ENCODE data around the gene CARD6. TPM values are rescaled to one million over a fixed set of nuclear protein-coding genes. Genes with fewer than 3 reads are reported as not detected.
A peak's percentile ranks its signal among the peaks of the same experiment; 100 is the strongest.
"Not testable (repeated sequence)": the region's sequence is repeated elsewhere in the genome, so short reads cannot be mapped to it uniquely, and the experiment has no call there.

Gene CARD6
- total RNA-seq, 1 donor from 2014 or later = not detected

DNA sequence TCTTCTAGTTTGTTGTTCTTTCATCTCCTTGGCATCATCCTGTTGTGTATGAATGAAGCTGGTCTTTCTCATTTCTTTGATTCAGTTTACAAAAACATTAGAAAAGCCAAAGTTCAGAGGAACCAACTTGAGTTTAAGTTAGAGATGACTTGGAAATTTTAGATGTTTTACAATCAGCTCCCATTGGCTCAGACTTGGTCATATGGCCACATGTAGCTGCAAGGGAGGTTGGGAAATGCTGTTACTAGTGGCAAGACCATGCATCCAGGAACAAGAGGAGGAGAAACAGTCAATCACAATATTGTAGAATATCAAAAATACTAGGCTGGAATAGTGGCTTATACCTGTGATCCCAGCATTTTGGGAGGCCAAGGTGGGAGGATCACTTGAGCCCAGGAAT, 19.5 kb downstream of the CARD6 start:
- Mint-ChIP-seq H3K4me3 (no peak overlapping the region), H3K27ac (no peak overlapping the region), H3K9me3 (peaks cover 13% of the 10 kb centered on the region), H3K36me3 (peaks cover 3% of the 10 kb centered on the region), H3K4me1 (no peaks in the 10 kb centered on the region), H3K27me3 (ENCODE audit: insufficient read depth, low read depth) (peaks cover 2% of the 10 kb centered on the region)
- Histone ChIP-seq H3K9me3 (ENCODE audit: low read depth) (no peaks in the 10 kb centered on the region), H3K4me1 (no peaks in the 10 kb centered on the region), H3K27ac (no peak overlapping the region), H3K27me3 (no peaks in the 10 kb centered on the region), H2AFZ (replicated peaks) (no peak overlapping the region), H3K36me3 (no peaks in the 10 kb centered on the region), H3F3A (ENCODE audit: low read depth) (no peaks in the 10 kb centered on the region), H3K9ac (no peak overlapping the region), H4K20me1 (ENCODE audit: low read depth) (no peaks in the 10 kb centered on the region), H3K4me2 (no peak overlapping the region), H3K4me3 (no peak overlapping the region), H3K79me2 (ENCODE audit: low read depth) (no peaks in the 10 kb centered on the region)
- DNase-seq (ENCODE audit: low spot score) = no peak
- TF ChIP-seq EZH2 (IDR thresholded peaks at IDR 0.05) = no peak
- TF ChIP-seq CTCF (IDR thresholded peaks at IDR 0.05) = no peak
- no peak for TF ChIP-seq EZH2phosphoT487 (IDR thresholded peaks at IDR 0.05)

DNA sequence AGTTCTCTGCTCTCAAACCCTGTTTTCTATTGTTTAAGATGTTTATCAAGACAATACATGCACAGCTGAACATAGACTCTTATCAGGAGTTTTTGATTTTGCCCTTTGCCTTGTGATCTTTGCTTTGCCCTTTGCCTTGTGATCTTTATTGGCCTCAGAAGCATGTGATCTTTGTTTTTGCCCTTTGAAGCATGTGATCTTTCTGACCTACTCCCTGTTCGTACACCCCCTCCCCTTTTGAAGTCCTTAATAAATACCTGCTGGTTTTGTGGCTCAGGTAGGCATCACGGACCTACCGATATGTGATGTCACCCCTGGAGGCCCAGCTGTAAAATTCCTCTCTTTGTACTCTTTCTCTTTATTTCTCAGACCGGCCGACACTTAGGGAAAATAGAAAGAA, 23.8 kb downstream of the CARD6 start:
- H3K27ac ChIP-seq; H3K36me3 ChIP-seq; H4K20me1 ChIP-seq (ENCODE audit: low read depth); H3K4me2 ChIP-seq; H3K9me3 ChIP-seq (ENCODE audit: low read depth); H3K27me3 Mint-ChIP-seq (ENCODE audit: insufficient read depth, low read depth); H3K4me3 Mint-ChIP-seq; H3K27me3 ChIP-seq; DNase-seq (ENCODE audit: low spot score); H3K36me3 Mint-ChIP-seq; H3K4me3 ChIP-seq; H3K4me1 Mint-ChIP-seq; H2AFZ ChIP-seq (replicated peaks); H3K27ac Mint-ChIP-seq; H3K4me1 ChIP-seq; H3F3A ChIP-seq (ENCODE audit: low read depth); H3K79me2 ChIP-seq (ENCODE audit: low read depth); H3K9ac ChIP-seq: not testable (repeated sequence)
- peaks cover 13% of the 10 kb centered on the region for H3K9me3 Mint-ChIP-seq

DNA sequence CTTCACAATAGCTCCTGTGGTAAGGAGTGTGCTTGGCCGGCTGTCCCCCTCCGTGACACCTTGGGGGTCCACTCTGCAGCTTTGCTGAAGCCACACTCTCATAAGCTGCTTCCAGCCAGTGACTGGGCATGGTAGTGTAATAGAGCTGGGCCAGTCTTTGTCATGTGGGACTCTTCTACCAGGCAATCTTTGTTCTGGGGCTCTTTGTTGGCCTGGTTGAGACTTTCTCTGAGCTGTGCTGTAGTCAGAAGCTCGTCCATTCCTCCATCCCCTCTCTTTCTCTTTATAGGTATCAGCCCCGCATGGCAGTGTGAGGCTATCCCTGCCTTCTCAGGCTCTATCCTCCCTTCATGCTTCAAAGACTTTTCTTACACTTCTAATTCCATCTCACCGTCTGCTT, 25.7 kb downstream of the CARD6 start:
- TF ChIP-seq EZH2phosphoT487 (IDR thresholded peaks at IDR 0.05) = no peak
- H3K4me3 ChIP-seq = no peak overlapping the region
- DNase-seq (ENCODE audit: low spot score) = peak; percentile 16

GRCh38 chr5:40869384-40869783, 28.2 kb downstream of the CARD6 start:
- Mint-ChIP-seq H3K4me1 (no peaks in the 10 kb centered on the region), H3K4me3 (no peak overlapping the region), H3K27me3 (ENCODE audit: insufficient read depth, low read depth) (peaks cover 7% of the 10 kb centered on the region), H3K27ac (no peak overlapping the region), H3K36me3 (peaks cover 3% of the 10 kb centered on the region), H3K9me3 (peaks cover 15% of the 10 kb centered on the region)
- Histone ChIP-seq H3K27me3 (no peaks in the 10 kb centered on the region), H4K20me1 (ENCODE audit: low read depth) (no peaks in the 10 kb centered on the region), H3K4me3 (no peak overlapping the region), H3K4me2 (no peak overlapping the region), H3K9me3 (ENCODE audit: low read depth) (no peaks in the 10 kb centered on the region), H3K27ac (no peak overlapping the region), H3K36me3 (no peaks in the 10 kb centered on the region), H3K79me2 (ENCODE audit: low read depth) (no peaks in the 10 kb centered on the region), H3K9ac (no peak overlapping the region), H3K4me1 (no peaks in the 10 kb centered on the region), H3F3A (ENCODE audit: low read depth) (no peaks in the 10 kb centered on the region), H2AFZ (replicated peaks) (no peak overlapping the region)
- TF ChIP-seq CTCF (IDR thresholded peaks at IDR 0.05) (no peak), EZH2 (IDR thresholded peaks at IDR 0.05) (no peak), EZH2phosphoT487 (IDR thresholded peaks at IDR 0.05) (no peak)
- DNase-seq (ENCODE audit: low spot score) = no peak

More for the DNA sequence above, 25.7 kb downstream of the CARD6 start:
- Histone ChIP-seq H3K4me1 (no peaks in the 10 kb centered on the region), H3K4me2 (no peak overlapping the region), H3K27ac (no peak overlapping the region), H2AFZ (replicated peaks) (no peak overlapping the region), H3K27me3 (no peaks in the 10 kb centered on the region), H3K9me3 (ENCODE audit: low read depth) (no peaks in the 10 kb centered on the region), H3F3A (ENCODE audit: low read depth) (no peaks in the 10 kb centered on the region), H3K36me3 (no peaks in the 10 kb centered on the region), H3K79me2 (ENCODE audit: low read depth) (no peaks in the 10 kb centered on the region), H4K20me1 (ENCODE audit: low read depth) (no peaks in the 10 kb centered on the region), H3K9ac (no peak overlapping the region)
- Mint-ChIP-seq H3K36me3 (peaks cover 3% of the 10 kb centered on the region), H3K9me3 (peaks cover 13% of the 10 kb centered on the region), H3K27me3 (ENCODE audit: insufficient read depth, low read depth) (peaks cover 5% of the 10 kb centered on the region), H3K4me1 (no peaks in the 10 kb centered on the region), H3K27ac (no peak overlapping the region), H3K4me3 (no peak overlapping the region)
